GM12878 (cell line): Measurements from ENCODE around the gene MRC2. TPM values are rescaled to one million over a fixed set of nuclear protein-coding genes. Genes with fewer than 3 reads are reported as not detected.

ENCODE experiments used
- ATAC-seq: fragments of 200-7000 bp; cut with Tn5 transposase; 3 replicates; pipeline ENCODE4 v1.9.1; 2020; ENCODE audit warnings: mild to moderate bottlenecking, moderate library complexity
- BruUV-seq: library from RNA; stranded (reverse); fragments of 400-500 nt; replicated peaks from 2 replicates; lab custom pipeline; 2021; lab: Mats Ljungman, UMichigan
- CTCF ChIA-PET: fragments of 300-600 bp; sonication (Branson Sonifier 250); formaldehyde crosslinking; extraction: SDS; loops from one replicate; lab custom pipeline; 2021; ENCODE audit warnings: inconsistent platforms; lab: Yijun Ruan, JAX
- POLR2A ChIA-PET: fragments of 350-600 bp; formaldehyde crosslinking; extraction: SDS; loops from one replicate; lab custom pipeline; 2021; ENCODE audit warnings: inconsistent platforms; lab: Charles Lee
- RAD21 ChIA-PET: fragments of 300-600 bp; sonication (Branson Sonifier 250); formaldehyde crosslinking; loops from one replicate; lab custom pipeline; 2023; ENCODE audit warnings: antibody characterized with exemption; ENCODE audit not compliant: unreplicated experiment; lab: Charles Lee
- SMC1A ChIA-PET: fragments of 300-600 bp; sonication (Branson Sonifier 250); formaldehyde crosslinking; loops from one replicate; lab custom pipeline; 2023; ENCODE audit not compliant: unreplicated experiment, uncharacterized antibody; lab: Charles Lee
- DNase-seq: peaks from one replicate; pipeline ENCODE4 v3.0.0-alpha.2; 2011; ENCODE audit warnings: low read depth, low spot score
- FAIRE-seq: peaks from 3 replicates; lab custom pipeline; 2011; peaks lifted over from hg19 to GRCh38; lab: Jason Lieb, UNC
- H2AFZ ChIP-seq: 2 replicates; pipeline ENCODE4 v1.6.0; 2011; ENCODE audit warnings: low read depth, low read length, control low read depth; ENCODE audit not compliant: control insufficient read depth
- H3K27ac ChIP-seq: 2 replicates; pipeline ENCODE4 v1.5.1; 2011; ENCODE audit warnings: control low read depth; ENCODE audit not compliant: control insufficient read depth, insufficient read depth
- H3K27me3 ChIP-seq, 2 experiments: replicated peaks in 1 of 2; 2 replicates each; pipeline versions ENCODE4 v1.6.0 to v1.6.1; 2011; ENCODE audit warnings: low read length in 1 of 2; ENCODE audit not compliant: control insufficient read depth in 2 of 2, insufficient read depth in 2 of 2
- H3K36me3 ChIP-seq, 2 experiments: 2 replicates each; pipeline ENCODE4 v1.5.1; 2011; ENCODE audit warnings: low read length in 1 of 2; ENCODE audit not compliant: control insufficient read depth in 2 of 2, insufficient read depth in 2 of 2
- H3K4me1 ChIP-seq: 2 replicates; pipeline ENCODE4 v1.6.1; 2011; ENCODE audit warnings: mild to moderate bottlenecking, low read length, moderate library complexity, mixed read lengths; ENCODE audit not compliant: control insufficient read depth, insufficient read depth
- H3K4me2 ChIP-seq: 2 replicates; pipeline ENCODE4 v1.6.0; 2011; ENCODE audit warnings: control low read depth; ENCODE audit not compliant: control insufficient read depth, insufficient read depth
- H3K4me3 ChIP-seq: fragments of 200-600 bp; sonication (generic); 2 replicates; pipeline ENCODE4 v1.5.1; 2016
- H3K79me2 ChIP-seq: 2 replicates; pipeline ENCODE4 v1.6.0; 2011; ENCODE audit warnings: low read length; ENCODE audit not compliant: control insufficient read depth, insufficient read depth
- H3K9ac ChIP-seq: 2 replicates; pipeline ENCODE4 v1.8.0; 2011; ENCODE audit warnings: low read length, control low read depth, mixed read lengths; ENCODE audit not compliant: control insufficient read depth, insufficient read depth
- H3K9me3 ChIP-seq: replicated peaks from 3 replicates; pipeline ENCODE4 v1.5.1; 2011; ENCODE audit warnings: mild to moderate bottlenecking, low read length; ENCODE audit not compliant: control insufficient read depth, insufficient read depth
- H4K20me1 ChIP-seq: 2 replicates; pipeline ENCODE4 v1.6.0; 2011; ENCODE audit not compliant: control insufficient read depth, insufficient read depth
- BRCA1 ChIP-seq: IDR thresholded peaks from 2 replicates; pipeline ENCODE4 v1.6.1; 2011; ENCODE audit warnings: low read depth, low read length, improper control_type of control experiment
- ESRRA ChIP-seq: IDR thresholded peaks from 2 replicates; pipeline ENCODE4 v1.6.1; 2012; ENCODE audit warnings: mild to moderate bottlenecking, low read length, improper control_type of control experiment
- NFYB ChIP-seq: IDR thresholded peaks from 2 replicates; pipeline ENCODE4 v1.6.1; 2011; ENCODE audit warnings: low read depth, mild to moderate bottlenecking, low read length, improper control_type of control experiment, moderate library complexity; ENCODE audit not compliant: insufficient read depth
- NRF1 ChIP-seq: conservative IDR thresholded peaks from 2 replicates; pipeline ENCODE4 v1.6.1; 2011; ENCODE audit warnings: mild to moderate bottlenecking, low read depth, low read length, improper control_type of control experiment
- PAX5 ChIP-seq: IDR thresholded peaks from 2 replicates; pipeline ENCODE4 v1.6.1; 2011; ENCODE audit warnings: low read depth, low read length, borderline replicate concordance
- PML ChIP-seq: IDR thresholded peaks from 2 replicates; pipeline ENCODE4 v1.6.1; 2012; ENCODE audit warnings: low read length, inconsistent platforms
- STAT1 ChIP-seq: fragments of 450-650 bp; conservative IDR thresholded peaks from 2 replicates; pipeline ENCODE4 v1.6.1; 2014; ENCODE audit warnings: antibody characterized with exemption, mild to moderate bottlenecking
- WGBS: methylation state at CpG from one replicate; pipeline ENCODE4 v1.1.6; 2016; ENCODE audit warnings: low lambda C conversion rate; ENCODE audit not compliant: insufficient replicate concordance, insufficient coverage; ENCODE audit errors: missing lambda C conversion rate; 5-methylcytosine and 5-hydroxymethylcytosine counted together
- in situ Hi-C: fragments of 300-500 bp; cut with MboI; formaldehyde crosslinking; loops from 9 replicates; pipeline ENCODE4 v1.14.3; 2018; ENCODE audit warnings: mixed read lengths
- intact Hi-C: fragments of 100-400 bp; cut with micrococcal nuclease; formaldehyde crosslinking; loops from one replicate; pipeline ENCODE4 v1.14.2; 2022; ENCODE audit not compliant: unreplicated experiment
- polyA plus RNA-seq, 11 experiments: library from polyadenylated mRNA; depleted of rRNA in 4 of 11; unstranded in 6 of 11; stranded (reverse) in 5 of 11; fragments of >200 nt; fragmentation: Nextera tagmentation in 4 of 11; fragmentation: Illumina TruSeq in 1 of 11; extraction: Ambion mirVana in 4 of 11; extraction: Trizol in 1 of 11; gene quantifications; 1 replicate in 1 of 11; 2 replicates in 10 of 11; pipeline versions ENCODE4 v1.2.1 to v1.2.3, GENCODE V29; 2011 to 2016; ENCODE audit warnings: inconsistent platforms in 2 of 11, missing spikeins in 2 of 11, low read depth in 1 of 11
- total RNA-seq, 4 experiments: library from RNA; depleted of rRNA in 3 of 4; stranded (reverse); fragments of >200 nt in 3 of 4; fragmentation: Illumina TruSeq in 1 of 4; extraction: Trizol in 1 of 4; gene quantifications; 2 replicates each; pipeline versions ENCODE4 v1.2.1 to v1.2.3, GENCODE V29; 2013 to 2021
- TF ChIP-seq, protein P1 (sequence below): fragments of 450-650 bp; IDR thresholded peaks from 2 replicates; pipeline ENCODE4 v1.6.1; 2016; ENCODE audit warnings: mild to moderate bottlenecking
- TF ChIP-seq, protein P2 (sequence below): fragments of 150-350 bp; IDR thresholded peaks from 2 replicates; pipeline ENCODE4 v1.6.1; 2014; ENCODE audit warnings: mild to moderate bottlenecking, low read depth, low read length

The MRC2 gene
- total and polyA plus RNA-seq, 10 of the 15 experiments (the other 5 are each of a cell fraction or from before 2014, with no cell fraction given) = 0.04 to 0.96 (median 0.30) TPM; not detected in 1

- no peaks in the 10 kb centered on the region for H4K20me1 ChIP-seq
- no peak overlapping the region for H3K4me2 ChIP-seq
- H3K79me2 ChIP-seq = no peaks in the 10 kb centered on the region
- ChIA-PET CTCF (no interaction called here), RAD21 (no interaction called here), SMC1A (no interaction called here)
- no peaks in the 10 kb centered on the region for H3K4me1 ChIP-seq
- 80% methylated on average over 4 of the region's 4 CpGs for WGBS
- no peak for DNase-seq
- no peak for ATAC-seq
- no peaks in the 10 kb centered on the region for H3K9me3 ChIP-seq
- no peak overlapping the region for H2AFZ ChIP-seq
- H3K27me3 ChIP-seq = no peaks in the 10 kb centered on the region
- H3K4me3 ChIP-seq = no peak overlapping the region
- no peak overlapping the region for H3K9ac ChIP-seq
- no peaks in the 10 kb centered on the region for H3K36me3 ChIP-seq
- intact Hi-C loops = no loop called here
- FAIRE-seq = no peak
- no TSS peak for BruUV-seq
- TF ChIP-seq ESRRA = no peak
- TF ChIP-seq, protein P1, sequence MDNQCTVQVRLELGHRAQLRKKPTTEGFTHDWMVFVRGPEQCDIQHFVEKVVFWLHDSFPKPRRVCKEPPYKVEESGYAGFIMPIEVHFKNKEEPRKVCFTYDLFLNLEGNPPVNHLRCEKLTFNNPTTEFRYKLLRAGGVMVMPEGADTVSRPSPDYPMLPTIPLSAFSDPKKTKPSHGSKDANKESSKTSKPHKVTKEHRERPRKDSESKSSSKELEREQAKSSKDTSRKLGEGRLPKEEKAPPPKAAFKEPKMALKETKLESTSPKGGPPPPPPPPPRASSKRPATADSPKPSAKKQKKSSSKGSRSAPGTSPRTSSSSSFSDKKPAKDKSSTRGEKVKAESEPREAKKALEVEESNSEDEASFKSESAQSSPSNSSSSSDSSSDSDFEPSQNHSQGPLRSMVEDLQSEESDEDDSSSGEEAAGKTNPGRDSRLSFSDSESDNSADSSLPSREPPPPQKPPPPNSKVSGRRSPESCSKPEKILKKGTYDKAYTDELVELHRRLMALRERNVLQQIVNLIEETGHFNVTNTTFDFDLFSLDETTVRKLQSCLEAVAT = no peak
- no peak for TF ChIP-seq PML
- TF ChIP-seq STAT1 = no peak
- TF ChIP-seq BRCA1 = no peak
- TF ChIP-seq PAX5 = no peak
- TF ChIP-seq, all 136 proteins: peak for 0
- H3K27ac ChIP-seq = no peak overlapping the region
- POLR2A ChIA-PET = no interaction called here
- in situ Hi-C loops = no loop called here
These were observed 56.7 kb downstream of the MRC2 start for GRCh38 chr17:62684179-62684578.

GRCh38 chr17:62687997-62688396 is 60.5 kb downstream of the MRC2 start:
- 86% methylated on average over 4 of the region's 4 CpGs for WGBS
- POLR2A ChIA-PET = no interaction called here
- no peak for FAIRE-seq
- Histone ChIP-seq H3K4me2 (no peak overlapping the region), H2AFZ (no peak overlapping the region), H3K27ac (no peak overlapping the region), H3K9ac (no peak overlapping the region), H3K79me2 (no peaks in the 10 kb centered on the region), H4K20me1 (no peaks in the 10 kb centered on the region), H3K4me3 (no peak overlapping the region), H3K36me3 (no peaks in the 10 kb centered on the region), H3K9me3 (no peaks in the 10 kb centered on the region), H3K27me3 (no peaks in the 10 kb centered on the region), H3K4me1 (no peaks in the 10 kb centered on the region)
- DNase-seq = no peak
- RAD21 ChIA-PET = interaction anchor here (0.7 kb wide), 1 partner anchor 266 kb away, joined by 3 read pairs; no protein-coding TSS in a partner anchor
- SMC1A ChIA-PET = no interaction called here
- CTCF ChIA-PET = no interaction called here
- no peak for ATAC-seq
- in situ Hi-C loops (no loop called here), intact Hi-C loops (no loop called here)
- no TSS peak for BruUV-seq
- TF ChIP-seq, protein P2, sequence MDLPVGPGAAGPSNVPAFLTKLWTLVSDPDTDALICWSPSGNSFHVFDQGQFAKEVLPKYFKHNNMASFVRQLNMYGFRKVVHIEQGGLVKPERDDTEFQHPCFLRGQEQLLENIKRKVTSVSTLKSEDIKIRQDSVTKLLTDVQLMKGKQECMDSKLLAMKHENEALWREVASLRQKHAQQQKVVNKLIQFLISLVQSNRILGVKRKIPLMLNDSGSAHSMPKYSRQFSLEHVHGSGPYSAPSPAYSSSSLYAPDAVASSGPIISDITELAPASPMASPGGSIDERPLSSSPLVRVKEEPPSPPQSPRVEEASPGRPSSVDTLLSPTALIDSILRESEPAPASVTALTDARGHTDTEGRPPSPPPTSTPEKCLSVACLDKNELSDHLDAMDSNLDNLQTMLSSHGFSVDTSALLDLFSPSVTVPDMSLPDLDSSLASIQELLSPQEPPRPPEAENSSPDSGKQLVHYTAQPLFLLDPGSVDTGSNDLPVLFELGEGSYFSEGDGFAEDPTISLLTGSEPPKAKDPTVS = no peak
- TF ChIP-seq NRF1 = no peak
- TF ChIP-seq NFYB = no peak
- no peak for TF ChIP-seq BRCA1
